ENCODE data around the gene SETD7. TPM values are rescaled to one million over a fixed set of nuclear protein-coding genes. Genes with fewer than 3 reads are reported as not detected.

Gene SETD7
- total and polyA plus RNA-seq, 2 experiments from 2014 or later = 4.8 to 20.4 TPM

- no peak overlapping the region for H3K27ac ChIP-seq
- H3K4me3 ChIP-seq = no peak overlapping the region
- H3K9me3 ChIP-seq (ENCODE audit: low read depth) = no peaks in the 10 kb centered on the region
- DNase-seq (ENCODE audit: low read depth in 1 of 2, low spot score in 1 of 2) = no peak
- H3K27me3 ChIP-seq = no peaks in the 10 kb centered on the region
- peaks cover 6% of the 10 kb centered on the region for H3K4me1 ChIP-seq (ENCODE audit: low read depth)
- TF ChIP-seq CTCF (IDR thresholded peaks at IDR 0.05; ENCODE audit: low read depth, low read length) = no peak
- no peaks in the 10 kb centered on the region for H3K36me3 ChIP-seq
Observed at GRCh38 chr4:139501117-139501516, 54.9 kb downstream of the SETD7 start.

- Histone ChIP-seq H3K4me3 (no peak overlapping the region), H3K4me1 (ENCODE audit: low read depth) (peaks cover 9% of the 10 kb centered on the region), H3K27me3 (no peaks in the 10 kb centered on the region), H3K27ac (no peak overlapping the region), H3K9me3 (ENCODE audit: low read depth) (no peaks in the 10 kb centered on the region), H3K36me3 (no peaks in the 10 kb centered on the region)
- no peak for TF ChIP-seq CTCF (IDR thresholded peaks at IDR 0.05; ENCODE audit: low read depth, low read length)
- DNase-seq (ENCODE audit: low read depth in 1 of 2, low spot score in 1 of 2) = no peak
Observed at GRCh38 chr4:139499186-139499585, 56.8 kb downstream of the SETD7 start.

- Histone ChIP-seq H3K27ac (no peak overlapping the region), H3K4me3 (no peak overlapping the region), H3K27me3 (no peaks in the 10 kb centered on the region), H3K4me1 (ENCODE audit: low read depth) (peaks cover 9% of the 10 kb centered on the region), H3K36me3 (no peaks in the 10 kb centered on the region), H3K9me3 (ENCODE audit: low read depth) (no peaks in the 10 kb centered on the region)
- DNase-seq (ENCODE audit: low read depth in 1 of 2, low spot score in 1 of 2) = no peak
- TF ChIP-seq CTCF (IDR thresholded peaks at IDR 0.05; ENCODE audit: low read depth, low read length) = no peak
Observed at GRCh38 chr4:139493176-139493575, 62.8 kb downstream of the SETD7 start.

- no peaks in the 10 kb centered on the region for H3K27me3 ChIP-seq
- peaks cover 9% of the 10 kb centered on the region for H3K4me1 ChIP-seq (ENCODE audit: low read depth)
- no peak for TF ChIP-seq CTCF (IDR thresholded peaks at IDR 0.05; ENCODE audit: low read depth, low read length)
- no peaks in the 10 kb centered on the region for H3K9me3 ChIP-seq (ENCODE audit: low read depth)
- no peak overlapping the region for H3K27ac ChIP-seq
- H3K4me3 ChIP-seq = no peak overlapping the region
- no peaks in the 10 kb centered on the region for H3K36me3 ChIP-seq
- no peak for DNase-seq (ENCODE audit: low read depth in 1 of 2, low spot score in 1 of 2)
Observed at GRCh38 chr4:139492429-139492828, 63.6 kb downstream of the SETD7 start.

- no peak for DNase-seq (ENCODE audit: low read depth in 1 of 2, low spot score in 1 of 2)
- no peaks in the 10 kb centered on the region for H3K36me3 ChIP-seq
- no peaks in the 10 kb centered on the region for H3K4me1 ChIP-seq (ENCODE audit: low read depth)
- H3K27ac ChIP-seq = no peak overlapping the region
- H3K9me3 ChIP-seq (ENCODE audit: low read depth) = no peaks in the 10 kb centered on the region
- no peak overlapping the region for H3K4me3 ChIP-seq
- no peak for TF ChIP-seq CTCF (IDR thresholded peaks at IDR 0.05; ENCODE audit: low read depth, low read length)
- no peaks in the 10 kb centered on the region for H3K27me3 ChIP-seq
Observed at GRCh38 chr4:139489638-139490037, 66.4 kb downstream of the SETD7 start.

GRCh38 chr4:139488442-139488841, 67.6 kb downstream of the SETD7 start:
- Histone ChIP-seq H3K36me3 (no peaks in the 10 kb centered on the region), H3K4me3 (no peak overlapping the region), H3K9me3 (ENCODE audit: low read depth) (no peaks in the 10 kb centered on the region), H3K27me3 (no peaks in the 10 kb centered on the region), H3K27ac (no peak overlapping the region), H3K4me1 (ENCODE audit: low read depth) (no peaks in the 10 kb centered on the region)
- DNase-seq (ENCODE audit: low read depth in 1 of 2, low spot score in 1 of 2) = no peak
- TF ChIP-seq CTCF (IDR thresholded peaks at IDR 0.05; ENCODE audit: low read depth, low read length) = no peak

All from cardiac muscle cell (in vitro differentiated cells and primary cell).